Endodermal cell (in vitro differentiated cells): ENCODE results near the gene RBM12. TPM values are rescaled to one million over a fixed set of nuclear protein-coding genes. Genes with fewer than 3 reads are reported as not detected.

Experiments used
- DNase-seq: peaks from one replicate; pipeline ENCODE4 v3.0.0-alpha.2; 2017
- H3K27ac ChIP-seq: 2 replicates; pipeline ENCODE4 v1.5.1; 2013; ENCODE audit warnings: mild to moderate bottlenecking, low read depth, low read length, moderate library complexity
- H3K27me3 ChIP-seq: 2 replicates; pipeline ENCODE4 v1.6.1; 2013; ENCODE audit warnings: mild to moderate bottlenecking, low read length, moderate library complexity; ENCODE audit not compliant: insufficient read depth, control insufficient read depth, poor library complexity, severe bottlenecking
- H3K36me3 ChIP-seq: 2 replicates; pipeline ENCODE4 v1.7.0; 2013; ENCODE audit warnings: mild to moderate bottlenecking, low read length, moderate library complexity; ENCODE audit not compliant: control insufficient read depth, insufficient read depth
- H3K4me1 ChIP-seq: one replicate; pipeline ENCODE4 v1.7.0; 2013; ENCODE audit warnings: low read length; ENCODE audit not compliant: control insufficient read depth, insufficient read depth
- H3K4me3 ChIP-seq: 2 replicates; pipeline ENCODE4 v1.5.1; 2013; ENCODE audit warnings: mild to moderate bottlenecking, low read length, moderate library complexity
- H3K9ac ChIP-seq: 2 replicates; pipeline ENCODE4 v1.6.1; 2013; ENCODE audit warnings: mild to moderate bottlenecking, low read length, moderate library complexity; ENCODE audit not compliant: poor library complexity, severe bottlenecking; ENCODE audit errors: extremely low read depth
- H3K9me3 ChIP-seq: 2 replicates; pipeline ENCODE4 v1.6.1; 2013; ENCODE audit warnings: mild to moderate bottlenecking, low read length, moderate library complexity; ENCODE audit not compliant: control insufficient read depth
- H3K27ac Mint-ChIP-seq: 2 replicates; pipeline ENCODE4 v1.8.0; 2020; ENCODE audit warnings: mixed read lengths
- H3K27me3 Mint-ChIP-seq: 2 replicates; pipeline ENCODE4 v1.8.0; 2021; ENCODE audit warnings: mild to moderate bottlenecking, mixed read lengths; ENCODE audit not compliant: insufficient read depth
- H3K36me3 Mint-ChIP-seq: 2 replicates; pipeline ENCODE4 v1.8.0; 2020; ENCODE audit warnings: low read depth, mixed read lengths
- H3K4me1 Mint-ChIP-seq: 2 replicates; pipeline ENCODE4 v1.8.0; 2020; ENCODE audit warnings: mixed read lengths
- H3K4me3 Mint-ChIP-seq: 2 replicates; pipeline ENCODE4 v1.8.0; 2020; ENCODE audit warnings: mild to moderate bottlenecking, moderate library complexity, mixed read lengths
- H3K9me3 Mint-ChIP-seq: 2 replicates; pipeline ENCODE4 v1.8.0; 2020; ENCODE audit warnings: mild to moderate bottlenecking, mixed read lengths
- WGBS, 2 experiments: methylation state at CpG; one replicate each; pipeline versions ENCODE4 v1.1.5 to v1.1.7; 2013; ENCODE audit warnings: missing lambda C conversion rate in 2 of 2, mixed read lengths in 1 of 2; ENCODE audit not compliant: insufficient coverage in 1 of 2, insufficient read length in 1 of 2; 5-methylcytosine and 5-hydroxymethylcytosine counted together
- total RNA-seq, 2 donors: library from RNA; stranded (reverse); fragmentation: NEBNext Ultra II Directional in 1 of 2; extraction: Animal tissue kit (Norgen Biotek cat#: 25700) in 1 of 2; gene quantifications; 2 replicates in 1 of 2; 3 replicates in 1 of 2; pipeline ENCODE4 v1.2.1, GENCODE V29; 2021
- TF ChIP-seq, protein P1 (sequence below): fragments of 200-600 bp; sonication (generic); conservative IDR thresholded peaks from 2 replicates; pipeline ENCODE4 v1.5.0; 2021; ENCODE audit warnings: antibody characterized with exemption, mild to moderate bottlenecking

Gene RBM12
- total RNA-seq, 2 donors from 2014 or later, result 106 to 158 TPM

DNA sequence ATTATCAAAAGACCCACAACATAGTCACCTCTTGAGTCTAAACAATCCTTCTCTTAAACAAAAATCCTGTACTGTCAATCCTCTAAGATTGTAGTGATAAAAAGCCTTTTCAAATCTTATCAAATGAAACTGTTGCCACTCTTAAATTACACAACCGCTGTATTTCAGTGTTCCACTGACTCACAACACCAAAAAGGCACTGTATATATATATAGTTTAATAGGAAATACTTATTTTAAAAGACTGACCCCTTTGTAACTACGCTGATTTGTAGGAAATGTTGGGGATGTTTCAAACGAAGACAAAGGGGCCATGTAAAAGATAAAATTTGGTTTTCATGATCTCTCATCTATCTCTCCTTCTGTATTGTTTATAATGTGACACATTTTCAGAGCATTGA, 14.1 kb downstream of the RBM12 start:
- 100% methylated on average over 2 of the region's 3 CpGs for WGBS, 2 experiments
- H3K36me3 ChIP-seq, result peaks cover 66% of the 10 kb centered on the region
- H3K27ac Mint-ChIP-seq, result no peak overlapping the region
- no peak for DNase-seq
- peaks cover 21% of the 10 kb centered on the region for H3K36me3 Mint-ChIP-seq
- H3K9me3 Mint-ChIP-seq, result no peaks in the 10 kb centered on the region
- no peaks in the 10 kb centered on the region for H3K4me1 ChIP-seq
- H3K9me3 ChIP-seq, result no peaks in the 10 kb centered on the region
- no peak overlapping the region for H3K9ac ChIP-seq
- no peak overlapping the region for H3K4me3 ChIP-seq
- TF ChIP-seq, protein P1, sequence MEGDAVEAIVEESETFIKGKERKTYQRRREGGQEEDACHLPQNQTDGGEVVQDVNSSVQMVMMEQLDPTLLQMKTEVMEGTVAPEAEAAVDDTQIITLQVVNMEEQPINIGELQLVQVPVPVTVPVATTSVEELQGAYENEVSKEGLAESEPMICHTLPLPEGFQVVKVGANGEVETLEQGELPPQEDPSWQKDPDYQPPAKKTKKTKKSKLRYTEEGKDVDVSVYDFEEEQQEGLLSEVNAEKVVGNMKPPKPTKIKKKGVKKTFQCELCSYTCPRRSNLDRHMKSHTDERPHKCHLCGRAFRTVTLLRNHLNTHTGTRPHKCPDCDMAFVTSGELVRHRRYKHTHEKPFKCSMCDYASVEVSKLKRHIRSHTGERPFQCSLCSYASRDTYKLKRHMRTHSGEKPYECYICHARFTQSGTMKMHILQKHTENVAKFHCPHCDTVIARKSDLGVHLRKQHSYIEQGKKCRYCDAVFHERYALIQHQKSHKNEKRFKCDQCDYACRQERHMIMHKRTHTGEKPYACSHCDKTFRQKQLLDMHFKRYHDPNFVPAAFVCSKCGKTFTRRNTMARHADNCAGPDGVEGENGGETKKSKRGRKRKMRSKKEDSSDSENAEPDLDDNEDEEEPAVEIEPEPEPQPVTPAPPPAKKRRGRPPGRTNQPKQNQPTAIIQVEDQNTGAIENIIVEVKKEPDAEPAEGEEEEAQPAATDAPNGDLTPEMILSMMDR, result no peak
- no peak overlapping the region for H3K4me3 Mint-ChIP-seq
- H3K27me3 Mint-ChIP-seq, result no peaks in the 10 kb centered on the region
- peaks cover 6% of the 10 kb centered on the region for H3K4me1 Mint-ChIP-seq
- no peak overlapping the region for H3K27ac ChIP-seq
- H3K27me3 ChIP-seq, result no peaks in the 10 kb centered on the region

DNA sequence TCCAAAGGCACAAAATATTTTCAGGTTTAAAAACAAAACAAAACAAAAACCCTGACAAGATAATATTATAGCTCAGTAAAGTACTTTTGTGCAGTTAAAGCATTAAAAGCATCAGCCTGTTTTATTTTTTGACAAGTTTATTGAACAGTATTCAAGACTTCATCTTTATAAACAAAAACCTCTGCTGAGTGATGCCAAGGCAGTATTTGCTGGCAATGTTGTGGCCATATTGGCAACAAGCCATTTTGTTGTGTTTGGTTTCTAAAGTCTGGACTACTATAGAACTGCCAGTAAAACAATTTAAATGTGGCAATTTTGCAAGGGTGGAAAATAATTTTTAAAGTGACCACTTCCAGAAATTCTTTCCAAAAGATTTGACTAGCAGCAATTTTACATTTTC, 15.9 kb downstream of the RBM12 start:
- Mint-ChIP-seq H3K4me3 (no peak overlapping the region), H3K27ac (no peak overlapping the region), H3K27me3 (no peaks in the 10 kb centered on the region), H3K36me3 (peaks cover 21% of the 10 kb centered on the region), H3K9me3 (no peaks in the 10 kb centered on the region), H3K4me1 (peaks cover 20% of the 10 kb centered on the region)
- DNase-seq, result no peak
- Histone ChIP-seq H3K9ac (no peak overlapping the region), H3K27ac (no peak overlapping the region), H3K4me3 (no peak overlapping the region), H3K36me3 (peaks cover 65% of the 10 kb centered on the region), H3K9me3 (no peaks in the 10 kb centered on the region), H3K4me1 (peaks cover 5% of the 10 kb centered on the region), H3K27me3 (no peaks in the 10 kb centered on the region)
- TF ChIP-seq, protein P1, result no peak

DNA sequence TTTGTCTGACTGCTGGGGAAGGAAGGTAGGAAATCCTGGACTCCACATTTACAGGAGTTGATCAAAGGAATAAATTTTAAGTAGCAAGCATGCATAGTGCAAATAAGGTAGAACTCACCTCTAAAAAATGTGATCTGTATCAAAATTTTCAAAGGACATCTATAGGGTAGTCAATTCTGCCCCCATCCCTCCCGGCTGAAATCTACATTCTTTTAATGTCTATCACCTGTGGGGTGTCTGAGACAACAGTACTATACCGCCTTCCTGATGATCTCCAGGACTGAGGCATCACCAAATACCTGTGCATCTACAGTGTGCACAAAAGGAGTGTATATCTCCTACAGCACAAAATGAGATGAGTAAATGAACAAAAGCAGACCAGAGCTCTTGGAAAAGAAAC, 19.9 kb downstream of the RBM12 start:
- Mint-ChIP-seq H3K4me3 (no peak overlapping the region), H3K9me3 (no peaks in the 10 kb centered on the region), H3K27me3 (no peaks in the 10 kb centered on the region), H3K27ac (peak overlapping the region; percentile 11), H3K4me1 (peaks cover 31% of the 10 kb centered on the region), H3K36me3 (peaks cover 14% of the 10 kb centered on the region)
- TF ChIP-seq, protein P1, result no peak
- no peak overlapping the region for H3K27ac ChIP-seq
- H3K9ac ChIP-seq, result no peak overlapping the region
- peaks cover 39% of the 10 kb centered on the region for H3K36me3 ChIP-seq
- H3K4me3 ChIP-seq, result no peak overlapping the region
- peaks cover 5% of the 10 kb centered on the region for H3K4me1 ChIP-seq
- no peak for DNase-seq
- no peaks in the 10 kb centered on the region for H3K9me3 ChIP-seq
- 93% methylated on average over 2 of the region's 2 CpGs; no CpG with 5 or more reads in 1 of the 2 experiments for WGBS, 2 experiments
- no peaks in the 10 kb centered on the region for H3K27me3 ChIP-seq
